NCI-H2196 treated with DMSO at 0.1 percent for 48 hours (cell line): ENCODE measurements around the gene PLD5.
"Not testable (repeated sequence)": the region's sequence is repeated elsewhere in the genome, so short reads cannot be mapped to it uniquely, and the experiment has no call there.

ENCODE experiments used
- DNase-seq: peaks from one replicate; lab custom pipeline; 2025; ENCODE audit not compliant: unreplicated experiment; lab: John Stamatoyannopoulos, UW

The PLD5 gene

GRCh38 chr1:242426271-242426905 is 98.1 kb downstream of the PLD5 start:
- no peak for DNase-seq

- DNase-seq, result no peak
These were observed 99.3 kb downstream of the PLD5 start for GRCh38 chr1:242425232-242425631.

GRCh38 chr1:242416657-242417056 is 107.8 kb downstream of the PLD5 start:
- DNase-seq, result no peak

- DNase-seq, result no peak
These were observed 111.6 kb downstream of the PLD5 start for GRCh38 chr1:242412921-242413320.

GRCh38 chr1:242411901-242412300 is 112.6 kb downstream of the PLD5 start:
- no peak for DNase-seq

- no peak for DNase-seq
These were observed 118.5 kb downstream of the PLD5 start for GRCh38 chr1:242405947-242406346.

- no peak for DNase-seq
These were observed 120.2 kb downstream of the PLD5 start for GRCh38 chr1:242404296-242404695.

- DNase-seq, result no peak
These were observed 121.5 kb downstream of the PLD5 start for GRCh38 chr1:242402956-242403355.

GRCh38 chr1:242401937-242402336 is 122.6 kb downstream of the PLD5 start:
- DNase-seq, result no peak

GRCh38 chr1:242398351-242398750 is 126.1 kb downstream of the PLD5 start:
- no peak for DNase-seq

GRCh38 chr1:242391896-242392295 is 132.6 kb downstream of the PLD5 start:
- DNase-seq, result no peak

- DNase-seq, result not testable (repeated sequence)
These were observed 148.4 kb downstream of the PLD5 start for GRCh38 chr1:242376121-242376520.

- not testable (repeated sequence) for DNase-seq
These were observed 174.1 kb downstream of the PLD5 start for GRCh38 chr1:242350446-242350845.

GRCh38 chr1:242349636-242350035 is 174.9 kb downstream of the PLD5 start:
- no peak for DNase-seq

- DNase-seq, result not testable (repeated sequence)
These were observed 193.6 kb downstream of the PLD5 start for GRCh38 chr1:242330865-242331264.

GRCh38 chr1:242327381-242327780 is 197.1 kb downstream of the PLD5 start:
- DNase-seq, result not testable (repeated sequence)

GRCh38 chr1:242321981-242322380 is 202.5 kb downstream of the PLD5 start:
- not testable (repeated sequence) for DNase-seq

GRCh38 chr1:242318140-242318539 is 206.4 kb downstream of the PLD5 start:
- DNase-seq, result no peak

GRCh38 chr1:242314865-242315264 is 209.6 kb downstream of the PLD5 start:
- not testable (repeated sequence) for DNase-seq

GRCh38 chr1:242314085-242314649 is 210.3 kb downstream of the PLD5 start:
- DNase-seq, result not testable (repeated sequence)

GRCh38 chr1:242308681-242309080 is 215.8 kb downstream of the PLD5 start:
- DNase-seq, result not testable (repeated sequence)

- not testable (repeated sequence) for DNase-seq
These were observed 230.7 kb downstream of the PLD5 start for GRCh38 chr1:242293781-242294180.

GRCh38 chr1:242288067-242288466 is 236.4 kb downstream of the PLD5 start:
- DNase-seq, result not testable (repeated sequence)
